A549 (cell line): ENCODE results near the gene KANSL1. TPM values are rescaled to one million over a fixed set of nuclear protein-coding genes. Genes with fewer than 3 reads are reported as not detected.
A peak's percentile ranks its signal among the peaks of the same experiment; 100 is the strongest.

Source experiments
- ATAC-seq, 2 experiments: fragments of 200-7000 bp in 1 of 2; fragments of >200 bp in 1 of 2; cut with Nextera tagmentation in 1 of 2; cut with Tn5 transposase in 1 of 2; 3 replicates each; pipeline versions ENCODE4 v1.8.0 to v1.9.1; 2018 to 2020; ENCODE audit warnings: mild to moderate bottlenecking in 1 of 2, moderate library complexity in 1 of 2
- CTCF ChIA-PET: fragments of 300-600 bp; sonication (Branson Sonifier 250); formaldehyde crosslinking; extraction: SDS; loops from one replicate; lab custom pipeline; 2021; ENCODE audit warnings: antibody characterized with exemption, inconsistent platforms; lab: Yijun Ruan, JAX
- POLR2A ChIA-PET: fragments of 350-600 bp; formaldehyde crosslinking; extraction: SDS; loops from one replicate; lab custom pipeline; 2021; ENCODE audit warnings: antibody characterized with exemption, inconsistent platforms; lab: Yijun Ruan, JAX
- DNase-seq, 2 experiments: peaks; one replicate each; pipeline versions ENCODE4 v3.0.0 to v3.0.0-alpha.2; 2011 to 2016; ENCODE audit warnings: low read depth in 1 of 2, low spot score in 1 of 2
- FAIRE-seq: peaks from 2 replicates; lab custom pipeline; 2011; peaks lifted over from hg19 to GRCh38; lab: Jason Lieb, UNC
- H3K27ac ChIP-seq, 2 experiments: fragments of >200 bp; sonication (Bioruptor Twin); formaldehyde crosslinking; 3 replicates each; pipeline ENCODE4 v1.5.1; 2016 to 2017
- H3K4me1 ChIP-seq: fragments of >200 bp; sonication (Bioruptor Twin); formaldehyde crosslinking; 3 replicates; pipeline ENCODE4 v1.6.1; 2016
- H3K4me2 ChIP-seq: fragments of >200 bp; sonication (Bioruptor Twin); formaldehyde crosslinking; 3 replicates; pipeline ENCODE4 v1.6.1; 2016
- H3K4me3 ChIP-seq: fragments of >200 bp; sonication (Bioruptor Twin); formaldehyde crosslinking; 3 replicates; pipeline ENCODE4 v1.5.1; 2016
- H3K9me3 ChIP-seq: fragments of >200 bp; sonication (Bioruptor Twin); formaldehyde crosslinking; 3 replicates; pipeline ENCODE4 v1.6.1; 2016
- CBX2 ChIP-seq: fragments of 200-600 bp; sonication (generic); IDR thresholded peaks from 2 replicates; pipeline ENCODE4 v1.6.1; 2016; ENCODE audit warnings: low read depth, mild to moderate bottlenecking, borderline replicate concordance
- CEBPB ChIP-seq, 2 experiments: fragments of >200 bp in 1 of 2; sonication (Bioruptor Twin) in 1 of 2; formaldehyde crosslinking in 1 of 2; IDR thresholded peaks; 2 replicates each; pipeline ENCODE4 v1.6.1; 2012 to 2016
- EHMT2 ChIP-seq: fragments of 200-600 bp; sonication (generic); IDR thresholded peaks from 2 replicates; pipeline ENCODE4 v1.6.1; 2016; ENCODE audit warnings: antibody characterized with exemption, low read depth, mild to moderate bottlenecking, moderate library complexity
- ELK1 ChIP-seq: fragments of 150-350 bp; IDR thresholded peaks from 2 replicates; pipeline ENCODE4 v1.6.1; 2014; ENCODE audit warnings: low read depth, mild to moderate bottlenecking, low read length
- ESRRA ChIP-seq: fragments of 150-350 bp; IDR thresholded peaks from 2 replicates; pipeline ENCODE4 v1.6.1; 2014; ENCODE audit warnings: mild to moderate bottlenecking, low read length, borderline replicate concordance
- GATA3 ChIP-seq: IDR thresholded peaks from 2 replicates; pipeline ENCODE4 v1.6.1; 2012; ENCODE audit warnings: borderline replicate concordance
- HEYL ChIP-seq: fragments of 250-450 bp; sonication (Bioruptor Pico); IDR thresholded peaks from 2 replicates; pipeline ENCODE4 v1.8.0; 2021; ENCODE audit warnings: mild to moderate bottlenecking, moderate library complexity
- JUNB ChIP-seq: fragments of >200 bp; sonication (Bioruptor Twin); formaldehyde crosslinking; IDR thresholded peaks from 2 replicates; pipeline ENCODE4 v1.6.1; 2016
- KDM1A ChIP-seq: fragments of 200-600 bp; sonication (generic); IDR thresholded peaks from 2 replicates; pipeline ENCODE4 v1.6.1; 2016; ENCODE audit warnings: low read depth, mild to moderate bottlenecking
- NFE2L2 ChIP-seq: fragments of 150-350 bp; conservative IDR thresholded peaks from 2 replicates; pipeline ENCODE4 v1.6.1; 2014; ENCODE audit warnings: low read length
- NPAS2 ChIP-seq: fragments of 250-450 bp; sonication (Bioruptor Pico); IDR thresholded peaks from 2 replicates; pipeline ENCODE4 v1.8.0; 2022; ENCODE audit warnings: mild to moderate bottlenecking, moderate library complexity, borderline replicate concordance
- NR3C1 ChIP-seq: fragments of >200 bp; sonication (Bioruptor Twin); formaldehyde crosslinking; IDR thresholded peaks from 3 replicates; pipeline ENCODE4 v1.6.1; 2017
- POLR2A ChIP-seq: IDR thresholded peaks from 2 replicates; pipeline ENCODE4 v1.6.1; 2012; ENCODE audit warnings: mild to moderate bottlenecking, low read length
- RAD21 ChIP-seq, 2 experiments: fragments of >200 bp in 1 of 2; sonication (Bioruptor Twin) in 1 of 2; formaldehyde crosslinking in 1 of 2; IDR thresholded peaks in 1 of 2; conservative IDR thresholded peaks in 1 of 2; 2 replicates in 1 of 2; 3 replicates in 1 of 2; pipeline ENCODE4 v1.6.1; 2012 to 2018; ENCODE audit warnings: inconsistent platforms in 1 of 2
- RARB ChIP-seq: fragments of 250-450 bp; sonication (Bioruptor Pico); IDR thresholded peaks from 2 replicates; pipeline ENCODE4 v1.8.0; 2021; ENCODE audit warnings: mild to moderate bottlenecking, moderate library complexity
- RCOR1 ChIP-seq: fragments of 150-350 bp; IDR thresholded peaks from 2 replicates; pipeline ENCODE4 v1.6.1; 2014; ENCODE audit warnings: antibody characterized with exemption, low read length, low read depth
- RNF2 ChIP-seq: fragments of 200-600 bp; sonication (generic); IDR thresholded peaks from 2 replicates; pipeline ENCODE4 v1.6.1; 2016; ENCODE audit warnings: low read depth, mild to moderate bottlenecking, antibody characterized with exemption, moderate library complexity, borderline replicate concordance
- TP53 ChIP-seq: fragments of 250-450 bp; sonication (Bioruptor Pico); IDR thresholded peaks from 2 replicates; pipeline ENCODE4 v1.5.0; 2021; ENCODE audit warnings: mild to moderate bottlenecking, moderate library complexity
- ZC3H11A ChIP-seq: fragments of 450-650 bp; IDR thresholded peaks from 2 replicates; pipeline ENCODE4 v1.6.1; 2014; ENCODE audit warnings: antibody characterized with exemption, mild to moderate bottlenecking
- ZFP36 ChIP-seq: fragments of 450-650 bp; IDR thresholded peaks from 2 replicates; pipeline ENCODE4 v1.6.1; 2014; ENCODE audit warnings: borderline replicate concordance; ENCODE audit not compliant: partially characterized antibody
- ZNF302 ChIP-seq: fragments of 250-450 bp; sonication (Bioruptor Pico); IDR thresholded peaks from 2 replicates; pipeline ENCODE4 v1.9.0; 2021; ENCODE audit warnings: inconsistent platforms, mild to moderate bottlenecking, moderate library complexity
- WGBS: methylation state at CpG from one replicate; pipeline ENCODE4 v1.1.6; 2017; ENCODE audit errors: missing lambda C conversion rate; 5-methylcytosine and 5-hydroxymethylcytosine counted together
- polyA plus RNA-seq, 4 experiments: library from polyadenylated mRNA; depleted of rRNA in 3 of 4; stranded (reverse); fragments of >200 nt; fragmentation: RNase III in 1 of 4; extraction: RNeasy Plus Mini Kit Qiagen cat#74134 plus additional on column Dnase treatment in 1 of 4; gene quantifications; 2 replicates in 3 of 4; 3 replicates in 1 of 4; pipeline ENCODE4 v1.2.3, GENCODE V29; 2011 to 2017

Gene KANSL1
- polyA plus RNA-seq, 2 of the 4 experiments (the other 2 are of a cell fraction) = 22.6 to 27.9 TPM

GRCh38 chr17:46033392-46033791 lies 159.8 kb downstream of the KANSL1 start (continued):
- no peak for TF ChIP-seq RAD21 (conservative IDR thresholded peaks at IDR 0.05 in 1 of 2, IDR thresholded peaks at IDR 0.05 in 1 of 2)

GRCh38 chr17:46032909-46033308 lies 160.3 kb downstream of the KANSL1 start:
- Histone ChIP-seq H3K27ac (no peak overlapping the region), H3K4me3 (no peak overlapping the region), H3K4me1 (no peaks in the 10 kb centered on the region), H3K9me3 (no peaks in the 10 kb centered on the region), H3K4me2 (no peak overlapping the region)
- POLR2A ChIA-PET = no interaction called here
- DNase-seq = no peak
- FAIRE-seq = no peak
- 97% methylated on average over 11 of the region's 11 CpGs for WGBS
- CTCF ChIA-PET = interaction anchor here (0.6 to 6.9 kb wide), 12 partner anchors 11 to 254 kb away, joined by 3 to 55 read pairs (median 8); partner anchors contain the start of gene KANSL1
- no peak for TF ChIP-seq KDM1A
- TF ChIP-seq ZFP36 = no peak
- no peak for TF ChIP-seq ZNF302
- no peak for TF ChIP-seq CEBPB (IDR thresholded peaks at IDR 0.05)
- no peak for TF ChIP-seq ELK1
- TF ChIP-seq RARB = no peak
- TF ChIP-seq NR3C1 = no peak
- no peak for TF ChIP-seq GATA3
- no peak for TF ChIP-seq NPAS2 (CRISPR knock-in tag)
- TF ChIP-seq JUNB = no peak
- TF ChIP-seq RCOR1 = no peak
- ATAC-seq = no peak

GRCh38 chr17:46031920-46032319 lies 161.3 kb downstream of the KANSL1 start:
- Histone ChIP-seq H3K27ac (no peak overlapping the region), H3K4me3 (no peak overlapping the region), H3K4me1 (no peaks in the 10 kb centered on the region), H3K4me2 (no peak overlapping the region), H3K9me3 (no peaks in the 10 kb centered on the region)
- CTCF ChIA-PET = interaction anchor here (0.7 to 6.9 kb wide), 9 partner anchors 12 to 255 kb away, joined by 4 to 55 read pairs (median 10); partner anchors contain the start of gene KANSL1
- FAIRE-seq (no peak), ATAC-seq (no peak), DNase-seq (no peak)
- TF ChIP-seq POLR2A (0 out of 2 replicates have a peak, but pooled peaks have one; percentile 14), NFE2L2 (no peak)
- POLR2A ChIA-PET = no interaction called here
- WGBS = 74% methylated on average over 7 of the region's 8 CpGs

- WGBS = 93% methylated on average over 16 of the region's 16 CpGs
- CTCF ChIA-PET = interaction anchor here (1.0 to 6.9 kb wide), 5 partner anchors 13 to 223 kb away, joined by 3 to 55 read pairs (median 5); no protein-coding TSS in a partner anchor
- no peak overlapping the region for H3K27ac ChIP-seq
- DNase-seq (no peak), FAIRE-seq (no peak), ATAC-seq (no peak)
- POLR2A ChIA-PET = no interaction called here
- H3K9me3 ChIP-seq = no peaks in the 10 kb centered on the region
- H3K4me3 ChIP-seq = no peak overlapping the region
- no peak overlapping the region for H3K4me2 ChIP-seq
- TF ChIP-seq TP53 (CRISPR knock-in tag) = no peak
- no peak for TF ChIP-seq HEYL (CRISPR knock-in tag)
- H3K4me1 ChIP-seq = no peaks in the 10 kb centered on the region
Observed at GRCh38 chr17:46031440-46031839, 161.8 kb downstream of the KANSL1 start.

- no peak for ATAC-seq
- POLR2A ChIA-PET = no interaction called here
- WGBS = 82% methylated on average over 3 of the region's 3 CpGs
- H3K4me2 ChIP-seq = no peak overlapping the region
- no peak overlapping the region for H3K4me3 ChIP-seq
- no peak overlapping the region for H3K27ac ChIP-seq
- H3K4me1 ChIP-seq = no peaks in the 10 kb centered on the region
- no peak for FAIRE-seq
- CTCF ChIA-PET = interaction anchor here (1.0 to 6.9 kb wide), 5 partner anchors 13 to 224 kb away, joined by 3 to 55 read pairs (median 5); no protein-coding TSS in a partner anchor
- H3K9me3 ChIP-seq = no peaks in the 10 kb centered on the region
- TF ChIP-seq TP53 (CRISPR knock-in tag) = no peak
- no peak for TF ChIP-seq ESRRA
- no peak for TF ChIP-seq ZC3H11A
- TF ChIP-seq JUNB = no peak
- no peak for TF ChIP-seq EHMT2
- TF ChIP-seq RNF2 = no peak
- no peak for TF ChIP-seq GATA3
- no peak for TF ChIP-seq CBX2
- no peak for DNase-seq
Observed at GRCh38 chr17:46030752-46031151, 162.5 kb downstream of the KANSL1 start.
